Smooth muscle cell (in vitro differentiated cells): ENCODE data around the gene MAB21L4. TPM values are rescaled to one million over a fixed set of nuclear protein-coding genes. Genes with fewer than 3 reads are reported as not detected.

Experiments used
- DNase-seq: peaks from one replicate; lab custom pipeline; 2025; ENCODE audit not compliant: unreplicated experiment; lab: John Stamatoyannopoulos, UW
- H2AFZ ChIP-seq: fragments of 200-600 bp; sonication (generic); 2 replicates; pipeline ENCODE4 v1.6.0; 2016; ENCODE audit warnings: antibody characterized with exemption, low read depth, mild to moderate bottlenecking
- H3F3A ChIP-seq: fragments of 200-600 bp; sonication (generic); 2 replicates; pipeline ENCODE4 v1.6.0; 2017; ENCODE audit warnings: antibody characterized with exemption, low read depth
- H3K27ac ChIP-seq: fragments of 200-600 bp; sonication (generic); 2 replicates; pipeline ENCODE4 v1.5.1; 2016; ENCODE audit warnings: low read depth, mild to moderate bottlenecking
- H3K27me3 ChIP-seq: fragments of 200-600 bp; sonication (generic); 2 replicates; pipeline ENCODE4 v1.6.1; 2016; ENCODE audit warnings: low read depth, mild to moderate bottlenecking
- H3K36me3 ChIP-seq: fragments of 200-600 bp; sonication (generic); 2 replicates; pipeline ENCODE4 v1.5.1; 2016; ENCODE audit warnings: low read depth
- H3K4me1 ChIP-seq: fragments of 200-600 bp; sonication (generic); 2 replicates; pipeline ENCODE4 v1.5.1; 2016; ENCODE audit warnings: low read depth
- H3K4me2 ChIP-seq: fragments of 200-600 bp; sonication (generic); 2 replicates; pipeline ENCODE4 v1.6.0; 2016; ENCODE audit warnings: mild to moderate bottlenecking
- H3K4me3 ChIP-seq: fragments of 200-600 bp; sonication (generic); 2 replicates; pipeline ENCODE4 v1.5.1; 2016; ENCODE audit warnings: mild to moderate bottlenecking
- H3K79me2 ChIP-seq: fragments of 200-600 bp; sonication (generic); 2 replicates; pipeline ENCODE4 v1.6.0; 2016; ENCODE audit warnings: low read depth, mild to moderate bottlenecking
- H3K9ac ChIP-seq: fragments of 200-600 bp; sonication (generic); 2 replicates; pipeline ENCODE4 v1.6.0; 2016; ENCODE audit warnings: low read depth
- H3K9me3 ChIP-seq: fragments of 200-600 bp; sonication (generic); replicated peaks from 2 replicates; pipeline ENCODE4 v1.5.1; 2016; ENCODE audit warnings: low read depth
- H4K20me1 ChIP-seq: fragments of 200-600 bp; sonication (generic); 2 replicates; pipeline ENCODE4 v1.6.0; 2016; ENCODE audit warnings: low read depth
- CTCF ChIP-seq: fragments of 200-600 bp; sonication (generic); IDR thresholded peaks from 2 replicates; pipeline ENCODE4 v1.5.1; 2017; ENCODE audit warnings: borderline replicate concordance, mild to moderate bottlenecking, antibody characterized with exemption; ENCODE audit not compliant: insufficient read depth, poor library complexity, severe bottlenecking
- WGBS: methylation state at CpG from one replicate; pipeline ENCODE4 v1.1.7; 2016; ENCODE audit warnings: low lambda C conversion rate; 5-methylcytosine and 5-hydroxymethylcytosine counted together
- polyA plus RNA-seq: library from polyadenylated mRNA; unstranded; fragments of >200 nt; fragmentation: Nextera tagmentation; extraction: Ambion mirVana; gene quantifications from 2 replicates; pipeline ENCODE4 v1.2.1, GENCODE V29; 2016
- total RNA-seq: library from RNA; depleted of rRNA; stranded (reverse); fragments of >200 nt; gene quantifications from 2 replicates; pipeline ENCODE4 v1.2.3, GENCODE V29; 2014

MAB21L4 gene
- total and polyA plus RNA-seq, 2 experiments from 2014 or later = 0.53 to 2.2 TPM

GRCh38 chr2:240865391-240865790 is 30.6 kb downstream of the MAB21L4 start:
- Histone ChIP-seq H3F3A (no peaks in the 10 kb centered on the region), H3K9ac (no peak overlapping the region), H3K79me2 (no peaks in the 10 kb centered on the region), H3K4me2 (no peak overlapping the region), H3K27ac (no peak overlapping the region), H4K20me1 (no peaks in the 10 kb centered on the region), H3K27me3 (peaks cover 15% of the 10 kb centered on the region), H3K4me1 (no peaks in the 10 kb centered on the region), H3K36me3 (no peaks in the 10 kb centered on the region), H3K9me3 (no peaks in the 10 kb centered on the region), H3K4me3 (no peak overlapping the region), H2AFZ (no peak overlapping the region)
- WGBS = 90% methylated on average over 5 of the region's 5 CpGs
- TF ChIP-seq CTCF = no peak
- no peak for DNase-seq

GRCh38 chr2:240864475-240864874 is 31.5 kb downstream of the MAB21L4 start:
- Histone ChIP-seq H4K20me1 (no peaks in the 10 kb centered on the region), H3F3A (no peaks in the 10 kb centered on the region), H3K9me3 (no peaks in the 10 kb centered on the region), H3K9ac (no peak overlapping the region), H3K79me2 (no peaks in the 10 kb centered on the region), H3K4me2 (no peak overlapping the region), H2AFZ (no peak overlapping the region), H3K36me3 (no peaks in the 10 kb centered on the region), H3K4me1 (no peaks in the 10 kb centered on the region), H3K4me3 (no peak overlapping the region), H3K27ac (no peak overlapping the region), H3K27me3 (peaks cover 15% of the 10 kb centered on the region)
- no peak for DNase-seq
- 85% methylated on average over 3 of the region's 3 CpGs for WGBS
- no peak for TF ChIP-seq CTCF

- Histone ChIP-seq H3K27ac (no peak overlapping the region), H3K4me3 (no peak overlapping the region), H3K4me2 (no peak overlapping the region), H3K9ac (no peak overlapping the region), H3K79me2 (no peaks in the 10 kb centered on the region), H3F3A (no peaks in the 10 kb centered on the region), H3K9me3 (no peaks in the 10 kb centered on the region), H3K27me3 (peaks cover 15% of the 10 kb centered on the region), H3K4me1 (no peaks in the 10 kb centered on the region), H4K20me1 (no peaks in the 10 kb centered on the region), H2AFZ (no peak overlapping the region), H3K36me3 (no peaks in the 10 kb centered on the region)
- WGBS = 86% methylated on average over 2 of the region's 2 CpGs
- DNase-seq = no peak
- no peak for TF ChIP-seq CTCF
Observed at GRCh38 chr2:240861547-240861946, 34.4 kb downstream of the MAB21L4 start.

DNA sequence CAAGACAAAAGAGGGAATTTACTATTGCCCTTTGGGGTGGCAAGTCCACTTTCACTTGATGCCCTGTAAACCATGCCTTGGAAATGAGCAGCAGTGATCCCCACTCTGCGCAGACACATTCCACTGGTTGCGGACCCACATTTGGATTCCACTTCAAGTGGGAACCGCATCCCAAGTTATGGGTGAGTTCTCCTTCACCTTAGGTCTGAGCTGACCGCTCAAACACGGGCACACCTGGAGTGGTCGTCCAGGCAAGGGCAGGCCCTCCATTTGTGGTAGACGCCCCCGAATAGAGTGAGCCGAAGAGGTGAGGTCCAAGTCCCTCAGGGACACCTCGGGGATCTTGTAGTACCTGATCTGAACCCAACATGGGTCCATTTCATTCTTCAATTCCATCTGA is 37.1 kb downstream of the MAB21L4 start:
- H3K27me3 ChIP-seq = peaks cover 8% of the 10 kb centered on the region
- DNase-seq = no peak
- H3K9ac ChIP-seq = no peak overlapping the region
- no peaks in the 10 kb centered on the region for H3K9me3 ChIP-seq
- TF ChIP-seq CTCF = no peak
- no peaks in the 10 kb centered on the region for H3K36me3 ChIP-seq
- no peaks in the 10 kb centered on the region for H3F3A ChIP-seq
- H3K27ac ChIP-seq = no peak overlapping the region
- H3K4me2 ChIP-seq = no peak overlapping the region
- H3K79me2 ChIP-seq = no peaks in the 10 kb centered on the region
- H4K20me1 ChIP-seq = no peaks in the 10 kb centered on the region
- H3K4me1 ChIP-seq = no peaks in the 10 kb centered on the region
- WGBS = 89% methylated on average over 10 of the region's 10 CpGs
- H3K4me3 ChIP-seq = no peak overlapping the region
- no peak overlapping the region for H2AFZ ChIP-seq
